ENCODE measurements around the gene KL. TPM values are rescaled to one million over a fixed set of nuclear protein-coding genes. Genes with fewer than 3 reads are reported as not detected.

The KL gene
- total RNA-seq, 1 experiment from 2014 or later, result not detected

DNA sequence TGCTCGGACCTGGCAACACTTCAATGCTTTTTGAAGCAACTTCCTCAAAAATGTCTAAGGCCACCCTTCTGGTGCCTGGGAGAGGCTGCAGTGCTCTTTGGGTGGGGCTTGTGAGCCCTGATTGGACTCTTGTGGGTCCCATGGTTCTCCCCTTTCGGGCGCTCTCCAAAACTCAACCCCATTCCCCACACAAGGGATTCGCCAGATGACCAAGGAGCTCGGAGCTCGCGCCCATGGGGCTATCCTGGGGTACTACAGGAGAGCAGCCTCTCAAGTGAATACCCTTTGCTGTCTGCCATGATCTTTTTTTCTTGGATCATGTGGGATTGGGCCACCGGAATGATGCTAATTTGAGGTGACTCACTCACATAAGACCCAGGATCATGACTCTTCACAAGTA is 29.7 kb upstream of the KL start:
- ChIA-PET RAD21 (ENCODE audit: low non-redundant PET in 1 of 2, low total read pairs in 2 of 2, uncharacterized antibody in 2 of 2, unreplicated experiment in 2 of 2) (no interaction called here), POLR2A (no interaction called here), CTCF (no interaction called here)
- peaks cover 6% of the 10 kb centered on the region; the same call in 1 of the 2 replicates for H3K27me3 ChIP-seq (ENCODE audit: insufficient read depth, low read length)
- no peak overlapping the region for H2AFZ ChIP-seq (ENCODE audit: low read depth, low read length, poor library complexity, severe bottlenecking)
- no peaks in the 10 kb centered on the region for H3K79me2 ChIP-seq (ENCODE audit: insufficient read depth, low read length)
- H3K9ac ChIP-seq (ENCODE audit: low read length), result no peak overlapping the region
- intact Hi-C loops (cut with micrococcal nuclease), result no loop called here
- no TSS peak for BruUV-seq (replicated peaks)
- no peak for DNase-seq (ENCODE audit: low read depth, low spot score)
- no peak overlapping the region for H3K27ac ChIP-seq (ENCODE audit: low read depth, low read length)
- H3K4me2 ChIP-seq (ENCODE audit: low read length), result no peak overlapping the region
- H3K4me3 ChIP-seq (replicated peaks in 1 of 2; ENCODE audit: low read depth in 1 of 2, low read length in 2 of 2), result no peak overlapping the region
- no peaks in the 10 kb centered on the region for H3K4me1 ChIP-seq (ENCODE audit: control insufficient read depth in 1 of 2, insufficient read depth in 2 of 2, low read length in 2 of 2)
- TF ChIP-seq JUND (IDR thresholded peaks at IDR 0.05), result no peak
- TF ChIP-seq, protein P1, sequence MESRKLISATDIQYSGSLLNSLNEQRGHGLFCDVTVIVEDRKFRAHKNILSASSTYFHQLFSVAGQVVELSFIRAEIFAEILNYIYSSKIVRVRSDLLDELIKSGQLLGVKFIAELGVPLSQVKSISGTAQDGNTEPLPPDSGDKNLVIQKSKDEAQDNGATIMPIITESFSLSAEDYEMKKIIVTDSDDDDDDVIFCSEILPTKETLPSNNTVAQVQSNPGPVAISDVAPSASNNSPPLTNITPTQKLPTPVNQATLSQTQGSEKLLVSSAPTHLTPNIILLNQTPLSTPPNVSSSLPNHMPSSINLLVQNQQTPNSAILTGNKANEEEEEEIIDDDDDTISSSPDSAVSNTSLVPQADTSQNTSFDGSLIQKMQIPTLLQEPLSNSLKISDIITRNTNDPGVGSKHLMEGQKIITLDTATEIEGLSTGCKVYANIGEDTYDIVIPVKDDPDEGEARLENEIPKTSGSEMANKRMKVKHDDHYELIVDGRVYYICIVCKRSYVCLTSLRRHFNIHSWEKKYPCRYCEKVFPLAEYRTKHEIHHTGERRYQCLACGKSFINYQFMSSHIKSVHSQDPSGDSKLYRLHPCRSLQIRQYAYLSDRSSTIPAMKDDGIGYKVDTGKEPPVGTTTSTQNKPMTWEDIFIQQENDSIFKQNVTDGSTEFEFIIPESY (IDR thresholded peaks at IDR 0.05; ENCODE audit: extremely low read depth, insufficient replicate concordance, low read length), result no peak
- no peak for TF ChIP-seq FOSL1 (IDR thresholded peaks at IDR 0.05; ENCODE audit: low read depth)
- no peak for TF ChIP-seq ELF1 (IDR thresholded peaks at IDR 0.05; ENCODE audit: borderline replicate concordance, low read depth)
- no peak for TF ChIP-seq SIN3A (IDR thresholded peaks at IDR 0.05; ENCODE audit: low read depth)
- TF ChIP-seq ZFX (IDR thresholded peaks at IDR 0.05), result no peak
- TF ChIP-seq ZNF274 (IDR thresholded peaks at IDR 0.05; ENCODE audit: low read depth, low read length), result no peak
- TF ChIP-seq RAD21 (IDR thresholded peaks at IDR 0.05; ENCODE audit: low read depth), result no peak
- TF ChIP-seq POLR2A (IDR thresholded peaks at IDR 0.05; ENCODE audit: borderline replicate concordance, extremely low read depth, insufficient read depth, insufficient read length), result no peak
- TF ChIP-seq, protein P2, sequence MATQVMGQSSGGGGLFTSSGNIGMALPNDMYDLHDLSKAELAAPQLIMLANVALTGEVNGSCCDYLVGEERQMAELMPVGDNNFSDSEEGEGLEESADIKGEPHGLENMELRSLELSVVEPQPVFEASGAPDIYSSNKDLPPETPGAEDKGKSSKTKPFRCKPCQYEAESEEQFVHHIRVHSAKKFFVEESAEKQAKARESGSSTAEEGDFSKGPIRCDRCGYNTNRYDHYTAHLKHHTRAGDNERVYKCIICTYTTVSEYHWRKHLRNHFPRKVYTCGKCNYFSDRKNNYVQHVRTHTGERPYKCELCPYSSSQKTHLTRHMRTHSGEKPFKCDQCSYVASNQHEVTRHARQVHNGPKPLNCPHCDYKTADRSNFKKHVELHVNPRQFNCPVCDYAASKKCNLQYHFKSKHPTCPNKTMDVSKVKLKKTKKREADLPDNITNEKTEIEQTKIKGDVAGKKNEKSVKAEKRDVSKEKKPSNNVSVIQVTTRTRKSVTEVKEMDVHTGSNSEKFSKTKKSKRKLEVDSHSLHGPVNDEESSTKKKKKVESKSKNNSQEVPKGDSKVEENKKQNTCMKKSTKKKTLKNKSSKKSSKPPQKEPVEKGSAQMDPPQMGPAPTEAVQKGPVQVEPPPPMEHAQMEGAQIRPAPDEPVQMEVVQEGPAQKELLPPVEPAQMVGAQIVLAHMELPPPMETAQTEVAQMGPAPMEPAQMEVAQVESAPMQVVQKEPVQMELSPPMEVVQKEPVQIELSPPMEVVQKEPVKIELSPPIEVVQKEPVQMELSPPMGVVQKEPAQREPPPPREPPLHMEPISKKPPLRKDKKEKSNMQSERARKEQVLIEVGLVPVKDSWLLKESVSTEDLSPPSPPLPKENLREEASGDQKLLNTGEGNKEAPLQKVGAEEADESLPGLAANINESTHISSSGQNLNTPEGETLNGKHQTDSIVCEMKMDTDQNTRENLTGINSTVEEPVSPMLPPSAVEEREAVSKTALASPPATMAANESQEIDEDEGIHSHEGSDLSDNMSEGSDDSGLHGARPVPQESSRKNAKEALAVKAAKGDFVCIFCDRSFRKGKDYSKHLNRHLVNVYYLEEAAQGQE (IDR thresholded peaks at IDR 0.05; ENCODE audit: low read depth), result no peak
- no peak for TF ChIP-seq SRF (IDR thresholded peaks at IDR 0.05; ENCODE audit: low read depth)
- TF ChIP-seq SP1 (IDR thresholded peaks at IDR 0.05; ENCODE audit: low read depth), result no peak
- no peak for TF ChIP-seq TCF7L2 (IDR thresholded peaks at IDR 0.05; ENCODE audit: borderline replicate concordance, extremely low read depth, insufficient read depth, insufficient read length)
- TF ChIP-seq CBX3 (IDR thresholded peaks at IDR 0.05; ENCODE audit: low read depth), result no peak
- no peak for TF ChIP-seq EGR1 (IDR thresholded peaks at IDR 0.05; ENCODE audit: low read depth)
- TF ChIP-seq CEBPB (IDR thresholded peaks at IDR 0.05; ENCODE audit: low read depth), result no peak
- TF ChIP-seq EZH2phosphoT487 (IDR thresholded peaks at IDR 0.05; ENCODE audit: borderline replicate concordance), result no peak
- TF ChIP-seq, protein P3, sequence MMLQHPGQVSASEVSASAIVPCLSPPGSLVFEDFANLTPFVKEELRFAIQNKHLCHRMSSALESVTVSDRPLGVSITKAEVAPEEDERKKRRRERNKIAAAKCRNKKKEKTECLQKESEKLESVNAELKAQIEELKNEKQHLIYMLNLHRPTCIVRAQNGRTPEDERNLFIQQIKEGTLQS (IDR thresholded peaks at IDR 0.05), result no peak
- TF ChIP-seq EZH2 (IDR thresholded peaks at IDR 0.05), result no peak
- no peaks in the 10 kb centered on the region for H3K9me3 ChIP-seq (ENCODE audit: control insufficient read depth in 1 of 2, insufficient read depth in 1 of 2, low read depth in 1 of 2, low read length in 2 of 2)
- H4K20me1 ChIP-seq (ENCODE audit: insufficient read depth), result no peaks in the 10 kb centered on the region
- ATAC-seq, result no peak
- no peaks in the 10 kb centered on the region for H3K36me3 ChIP-seq (ENCODE audit: control insufficient read depth in 1 of 2, insufficient read depth in 2 of 2, low read length in 2 of 2)
- H3K9me2 ChIP-seq (ENCODE audit: insufficient read depth), result no peaks in the 10 kb centered on the region

Measured in HCT116 (cell line).